AG09319 (cell line): ENCODE results near the gene BBS9.

Experiments used
- DNase-seq: peaks from one replicate; pipeline ENCODE4 v3.0.0-alpha.2; 2010; ENCODE audit warnings: low read depth; ENCODE audit errors: extremely low read depth
- TF ChIP-seq, protein P1 (sequence below): IDR thresholded peaks from 2 replicates; pipeline ENCODE4 v1.5.1; 2011; ENCODE audit warnings: low read depth, mild to moderate bottlenecking, inconsistent platforms, low read length, moderate library complexity

Gene BBS9

DNA sequence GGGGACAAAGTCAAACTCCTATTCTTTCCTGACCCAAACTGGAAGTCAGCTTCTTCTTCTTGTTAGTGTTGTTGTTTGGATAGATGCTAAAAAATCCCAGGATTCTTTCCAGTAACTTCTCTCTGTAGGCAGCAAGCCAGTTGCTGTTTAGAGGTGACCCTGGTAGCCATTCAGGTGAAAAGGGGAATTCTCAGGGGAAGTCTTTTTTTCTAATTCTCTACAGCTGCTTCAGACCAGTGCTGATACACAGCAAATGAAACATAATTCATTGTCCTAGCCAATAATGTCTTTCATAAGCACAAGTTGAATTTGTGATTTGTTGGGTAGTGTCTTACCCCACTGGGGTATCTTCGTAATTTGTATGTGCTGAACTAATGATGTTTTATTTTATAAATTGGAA is 357.3 kb downstream of the BBS9 start:
- DNase-seq: no peak
- TF ChIP-seq, protein P1, sequence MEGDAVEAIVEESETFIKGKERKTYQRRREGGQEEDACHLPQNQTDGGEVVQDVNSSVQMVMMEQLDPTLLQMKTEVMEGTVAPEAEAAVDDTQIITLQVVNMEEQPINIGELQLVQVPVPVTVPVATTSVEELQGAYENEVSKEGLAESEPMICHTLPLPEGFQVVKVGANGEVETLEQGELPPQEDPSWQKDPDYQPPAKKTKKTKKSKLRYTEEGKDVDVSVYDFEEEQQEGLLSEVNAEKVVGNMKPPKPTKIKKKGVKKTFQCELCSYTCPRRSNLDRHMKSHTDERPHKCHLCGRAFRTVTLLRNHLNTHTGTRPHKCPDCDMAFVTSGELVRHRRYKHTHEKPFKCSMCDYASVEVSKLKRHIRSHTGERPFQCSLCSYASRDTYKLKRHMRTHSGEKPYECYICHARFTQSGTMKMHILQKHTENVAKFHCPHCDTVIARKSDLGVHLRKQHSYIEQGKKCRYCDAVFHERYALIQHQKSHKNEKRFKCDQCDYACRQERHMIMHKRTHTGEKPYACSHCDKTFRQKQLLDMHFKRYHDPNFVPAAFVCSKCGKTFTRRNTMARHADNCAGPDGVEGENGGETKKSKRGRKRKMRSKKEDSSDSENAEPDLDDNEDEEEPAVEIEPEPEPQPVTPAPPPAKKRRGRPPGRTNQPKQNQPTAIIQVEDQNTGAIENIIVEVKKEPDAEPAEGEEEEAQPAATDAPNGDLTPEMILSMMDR: no peak

DNA sequence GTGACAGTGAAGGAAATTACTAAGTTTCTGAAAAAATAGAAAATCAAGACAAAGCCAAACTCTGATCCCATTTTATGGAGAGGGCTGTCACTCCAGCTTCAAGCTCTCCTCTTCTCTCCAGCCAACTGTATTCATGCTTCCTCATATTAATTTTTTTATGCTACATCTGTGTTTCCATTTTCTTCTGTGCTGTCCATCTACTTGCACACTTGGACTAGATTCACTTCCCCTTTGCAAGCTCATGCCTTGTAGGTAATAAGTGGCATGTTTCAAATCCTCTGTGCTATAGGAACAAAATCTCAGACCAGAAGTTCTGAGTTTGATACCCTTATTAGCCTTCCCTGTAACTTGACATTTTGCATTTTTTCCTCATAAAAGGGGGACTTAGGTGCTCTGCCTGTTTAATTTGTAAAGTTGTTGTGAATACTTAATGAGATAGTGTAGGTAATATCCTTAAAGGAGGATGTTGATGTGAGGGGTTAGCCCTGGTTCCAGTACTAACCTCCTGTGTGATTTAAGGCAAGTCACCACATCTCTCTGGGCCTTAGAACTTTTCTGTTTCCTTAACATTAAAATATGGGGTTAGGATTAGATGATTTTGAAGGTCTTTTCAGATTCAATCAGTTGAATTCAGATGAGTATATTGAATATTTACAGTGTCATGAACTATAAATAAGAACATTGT is 358.8 kb downstream of the BBS9 start:
- no peak for DNase-seq
- TF ChIP-seq, protein P1: no peak

DNA sequence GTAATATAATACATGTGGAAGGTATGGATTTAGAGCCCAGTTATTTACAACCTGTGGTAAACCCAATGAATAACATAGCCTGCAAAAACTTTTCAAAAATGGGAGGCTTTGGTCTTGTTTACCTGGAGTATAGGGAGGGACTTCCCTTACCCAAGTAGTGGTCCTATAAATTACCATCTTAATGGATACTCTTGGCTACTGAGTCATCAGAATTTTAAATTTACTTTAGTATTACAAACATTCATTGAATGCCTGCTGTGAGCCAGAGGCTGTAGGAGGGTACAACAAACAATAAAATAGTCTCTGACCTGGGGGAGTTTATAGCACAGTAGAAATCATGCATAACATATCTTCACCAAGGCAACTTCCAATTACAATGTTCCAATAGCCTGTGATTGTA is 365.1 kb downstream of the BBS9 start:
- DNase-seq: no peak
- TF ChIP-seq, protein P1: no peak

DNA sequence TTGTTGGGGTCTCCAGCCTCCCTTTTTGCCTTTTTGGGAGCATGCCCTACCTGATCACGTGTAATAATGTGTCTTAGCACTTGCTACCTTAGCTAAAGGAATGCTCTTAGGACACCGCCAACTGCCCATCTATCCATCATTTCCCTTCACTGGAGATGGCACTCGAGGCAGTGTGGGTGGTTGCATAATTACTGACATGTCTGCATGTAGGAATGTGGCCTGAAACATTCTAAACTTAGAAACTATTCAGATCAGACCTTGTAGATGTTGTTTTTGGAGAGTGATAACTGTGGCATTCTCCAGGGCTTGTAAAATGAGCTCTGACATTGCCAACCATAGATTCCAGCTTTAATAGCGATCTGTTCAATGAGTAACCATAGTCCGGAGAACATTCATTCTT is 365.8 kb downstream of the BBS9 start:
- DNase-seq: no peak
- TF ChIP-seq, protein P1: no peak

DNA sequence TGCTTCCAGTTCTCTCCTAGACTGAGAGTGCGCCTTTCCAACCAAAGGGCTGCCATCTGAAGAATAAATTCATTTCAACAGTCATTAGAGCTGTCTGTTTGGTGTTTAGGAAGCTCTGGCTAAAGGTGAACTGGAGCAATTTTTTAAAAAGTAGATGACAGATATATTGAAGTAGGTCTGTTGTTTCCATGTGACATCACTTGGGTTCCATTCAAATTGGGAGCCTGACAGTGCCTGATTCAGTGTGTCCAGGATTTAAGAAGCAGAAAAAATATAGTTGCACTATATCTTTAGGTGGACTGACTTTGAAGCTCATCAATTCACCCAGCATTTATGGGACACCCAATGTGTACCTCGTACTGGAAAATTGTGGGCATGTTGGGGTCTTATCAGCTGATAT is 367.7 kb downstream of the BBS9 start:
- no peak for DNase-seq
- TF ChIP-seq, protein P1: no peak

DNA sequence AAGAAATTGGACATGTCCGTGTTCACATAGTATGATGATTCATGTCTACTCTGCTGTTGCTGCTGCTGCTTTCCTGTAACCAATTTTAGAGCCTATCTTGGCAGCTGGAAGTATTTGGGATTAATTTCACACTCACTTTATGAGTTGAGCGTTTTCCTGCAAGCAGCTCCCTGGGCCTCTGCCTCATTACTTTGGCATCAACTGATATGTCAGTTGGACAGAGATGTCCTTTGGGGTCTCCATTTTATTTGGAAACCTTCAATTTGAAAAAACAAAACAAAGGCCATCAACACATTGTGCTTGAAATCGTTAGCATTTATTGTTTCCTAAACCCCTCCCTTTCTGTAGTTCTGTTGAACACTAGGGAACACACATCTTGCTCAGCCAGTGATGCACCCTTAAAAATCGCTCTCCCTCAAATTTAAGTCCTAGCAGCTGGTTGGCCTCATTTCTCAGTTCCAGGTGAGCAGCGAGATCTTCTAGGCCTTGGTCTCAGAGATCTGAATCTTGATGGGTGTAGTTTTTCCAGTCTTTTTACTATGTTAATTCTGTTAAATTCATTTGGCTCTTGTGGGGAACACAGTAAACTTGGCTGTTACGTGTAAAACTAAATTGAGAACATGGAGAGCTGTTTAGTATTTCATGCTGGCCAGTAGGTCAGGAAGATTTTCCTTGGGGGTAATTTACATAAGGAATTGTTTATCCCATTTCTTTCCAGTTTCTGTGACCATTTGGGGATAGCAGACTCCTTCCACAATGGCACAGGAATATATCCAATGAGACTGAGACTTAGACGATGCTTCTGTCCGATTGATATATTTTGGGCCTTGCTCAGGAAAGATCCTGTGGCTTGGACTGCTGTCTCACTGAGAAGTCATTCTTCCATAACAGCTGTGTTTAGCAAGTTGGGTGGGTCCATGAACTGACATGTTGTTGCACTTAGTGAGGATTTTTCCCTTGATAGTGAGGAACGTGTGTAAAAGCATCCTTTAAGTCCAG is 371.6 kb downstream of the BBS9 start:
- no peak for DNase-seq

More for the DNA sequence above, 371.6 kb downstream of the BBS9 start:
- TF ChIP-seq, protein P1: no peak
